HG02938 (cell line): ENCODE measurements around the gene KLF16.
A peak's percentile ranks its signal among the peaks of the same experiment; 100 is the strongest.
"Not testable (repeated sequence)": the region's sequence is repeated elsewhere in the genome, so short reads cannot be mapped to it uniquely, and the experiment has no call there.

Experiments used
- ATAC-seq: cut with Tn5 transposase; IDR thresholded peaks from one replicate; pipeline ENCODE4 v1.9.1; 2021; ENCODE audit warnings: mild to moderate bottlenecking, moderate library complexity; ENCODE audit not compliant: unreplicated experiment

Gene KLF16

DNA sequence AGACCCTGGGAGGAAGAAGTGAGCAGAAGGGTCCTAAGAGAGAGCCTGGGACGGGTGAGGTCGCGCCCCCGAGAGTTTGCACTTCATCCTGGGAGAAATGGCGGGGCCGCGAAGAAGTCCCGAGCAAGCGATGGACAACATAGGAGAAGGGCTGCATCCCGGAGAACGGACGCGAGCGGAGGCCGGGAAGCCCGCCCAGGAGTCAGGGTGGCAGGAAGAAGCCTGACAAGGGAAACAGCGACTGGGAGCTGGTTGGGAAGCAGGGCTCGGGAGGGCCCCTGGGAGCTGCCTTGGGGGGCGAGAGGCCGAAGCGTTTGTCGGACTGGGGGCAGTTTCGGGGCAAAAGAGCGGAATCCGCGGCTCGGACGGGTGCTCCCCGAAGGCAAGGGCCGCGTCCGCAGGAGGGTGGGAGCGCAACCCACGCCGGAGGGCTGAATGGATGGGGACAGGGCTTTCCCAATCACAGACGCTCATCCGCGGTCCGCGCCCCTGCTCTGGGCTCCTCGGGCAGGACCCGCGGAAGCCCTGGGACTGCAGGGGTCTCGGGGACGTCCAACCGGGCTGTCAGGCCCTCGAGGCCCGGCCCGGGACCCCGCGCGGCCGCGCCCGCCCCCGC, 21.4 kb upstream of the KLF16 start:
- ATAC-seq: peak; percentile 15

DNA sequence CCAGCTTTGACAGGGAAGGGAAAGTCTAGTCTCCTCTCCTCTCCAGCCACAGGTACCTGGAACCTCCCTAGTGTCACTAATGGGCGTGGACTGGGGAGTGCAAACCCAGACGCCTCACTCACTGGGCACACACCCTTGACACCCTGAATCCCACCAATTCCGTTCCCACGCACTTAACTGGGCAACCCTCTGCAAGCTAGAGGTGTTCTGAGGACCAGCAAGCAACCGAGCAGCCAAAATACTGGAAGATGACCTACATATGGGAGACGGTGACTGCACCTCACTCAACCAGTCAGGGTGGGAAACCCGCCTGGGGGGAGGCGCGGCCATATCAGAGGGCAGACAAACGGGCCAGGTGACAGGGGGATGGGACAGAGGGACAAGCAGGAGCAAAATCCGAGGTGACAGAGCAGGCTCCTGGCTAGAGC, 20.9 kb upstream of the KLF16 start:
- no peak for ATAC-seq

DNA sequence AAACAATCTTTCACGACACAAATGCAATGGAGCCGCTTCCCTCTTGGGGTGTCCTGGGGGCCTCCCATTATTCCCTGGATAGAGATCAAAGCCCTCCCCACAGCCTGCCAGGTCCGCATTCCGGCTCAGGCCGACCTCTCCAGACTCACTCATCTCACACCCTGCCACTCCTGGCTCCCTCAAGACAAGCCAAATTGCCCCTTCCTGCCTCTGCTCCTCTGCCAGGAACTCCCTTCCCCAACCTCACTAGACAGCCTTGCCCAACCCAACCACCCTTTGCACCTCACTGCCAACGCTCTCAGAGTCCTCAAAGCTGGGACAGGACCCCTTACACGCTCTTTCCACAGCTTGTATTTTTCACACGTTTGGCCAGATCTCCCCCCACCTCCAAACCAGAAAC, 20.4 kb upstream of the KLF16 start:
- ATAC-seq: no peak

DNA sequence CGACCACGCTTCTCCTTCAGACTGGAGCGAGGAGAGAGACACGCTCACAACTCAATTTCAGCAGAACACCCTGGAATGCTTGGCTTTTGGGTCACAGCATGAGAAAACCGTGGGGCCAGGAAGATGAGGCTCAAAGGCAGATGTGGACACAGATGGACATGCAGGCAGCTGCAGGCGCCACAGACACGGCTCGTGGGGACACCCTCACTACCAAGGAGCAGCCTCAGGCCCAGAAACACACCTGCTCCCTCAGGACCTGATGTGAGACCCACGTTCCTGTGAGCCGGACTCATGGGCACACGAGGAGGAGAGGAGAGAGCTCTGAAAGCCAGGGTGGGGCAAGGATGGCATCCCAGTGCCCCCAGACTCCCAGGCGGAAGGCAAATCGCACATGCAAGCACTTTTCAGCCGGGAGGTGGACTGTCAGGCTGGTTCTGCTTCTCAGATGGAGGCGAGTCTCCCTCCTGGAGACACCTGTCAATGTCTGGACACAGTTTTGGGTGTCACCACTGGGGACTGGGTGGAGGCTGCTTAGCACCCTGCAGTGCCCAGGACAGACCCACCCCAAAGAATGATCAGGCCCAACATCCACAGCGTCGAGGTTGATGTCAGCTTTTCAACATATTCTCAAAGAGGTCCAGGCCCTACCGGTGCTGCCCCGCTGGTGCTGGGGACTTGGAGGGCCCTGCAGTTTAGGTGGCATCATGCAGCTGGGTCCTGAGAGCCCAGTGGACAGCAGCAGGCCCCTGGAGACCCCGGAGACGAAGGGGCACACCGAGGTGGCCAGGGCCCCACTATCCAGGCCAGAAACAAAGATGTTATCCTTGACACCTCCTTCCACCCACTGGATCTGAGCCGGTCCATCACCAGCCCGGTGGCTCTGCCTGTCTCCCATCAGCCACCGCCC, 19.7 kb upstream of the KLF16 start:
- no peak for ATAC-seq

DNA sequence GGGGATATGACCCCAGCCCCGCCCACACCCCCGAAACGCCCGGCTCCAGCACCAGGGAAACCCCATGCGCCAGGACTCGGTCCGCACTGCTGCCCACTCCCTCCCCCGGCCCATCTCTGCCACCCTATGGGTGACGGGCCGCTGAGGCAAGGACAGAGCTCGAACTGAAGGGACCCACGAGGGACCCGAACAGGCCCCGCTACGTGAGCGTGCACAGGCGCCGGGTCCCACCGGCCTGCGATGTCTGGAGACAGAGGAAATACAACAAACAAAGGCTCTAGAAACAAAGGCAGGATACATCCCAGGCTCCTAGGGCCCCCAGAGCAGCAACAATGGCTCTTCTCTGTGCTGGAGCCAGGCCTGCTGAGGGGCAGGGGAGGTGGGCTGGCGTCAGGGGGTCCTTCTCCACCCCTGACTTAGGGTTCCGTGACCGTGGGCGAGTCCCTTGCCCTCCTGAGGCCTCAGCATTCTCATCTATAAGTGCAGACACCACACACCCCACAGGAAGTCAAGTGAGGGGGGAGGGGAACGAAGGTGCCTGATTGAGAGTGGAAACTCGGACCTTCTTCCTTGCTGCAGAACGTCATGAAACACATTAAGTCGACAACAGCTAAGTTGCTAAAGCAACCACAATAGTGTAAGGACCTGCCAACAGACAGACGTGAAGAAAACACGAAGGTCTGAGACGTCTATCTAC, 18.9 kb upstream of the KLF16 start:
- ATAC-seq: no peak

DNA sequence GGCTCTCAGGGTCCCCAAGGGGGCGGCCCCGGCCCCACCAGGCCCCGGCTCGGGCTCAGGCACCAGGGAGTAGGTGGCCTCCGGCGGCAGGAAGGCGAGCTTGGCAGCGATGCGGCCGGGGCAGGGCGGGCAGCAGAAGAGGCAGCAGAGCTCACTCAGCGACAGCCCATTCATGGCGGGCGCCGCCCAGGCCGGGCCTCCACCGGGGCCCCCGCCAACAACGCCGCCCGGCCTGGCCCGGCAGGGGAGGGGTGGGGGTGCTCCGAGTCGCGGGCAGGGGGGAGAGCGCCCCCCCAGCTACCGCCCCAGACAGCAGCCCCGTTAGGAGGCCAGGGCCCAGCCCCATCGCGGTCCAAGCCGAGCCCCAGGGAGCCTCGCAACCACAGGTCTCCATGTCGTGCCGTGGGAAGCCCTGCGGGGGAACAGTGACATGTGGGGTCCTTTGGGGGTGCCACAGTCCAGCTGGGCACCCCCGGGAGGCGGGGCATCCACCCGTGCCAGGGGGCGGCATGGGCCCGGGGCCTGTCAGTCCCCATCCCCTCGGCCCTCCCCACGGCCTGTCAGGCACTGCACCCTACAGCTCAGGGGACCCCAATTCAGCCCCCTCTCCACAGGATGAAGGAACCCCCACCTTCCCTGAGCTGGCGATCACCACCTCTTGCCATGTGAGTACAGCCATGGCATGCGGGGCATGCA, 18.2 kb upstream of the KLF16 start:
- not testable (repeated sequence) for ATAC-seq

DNA sequence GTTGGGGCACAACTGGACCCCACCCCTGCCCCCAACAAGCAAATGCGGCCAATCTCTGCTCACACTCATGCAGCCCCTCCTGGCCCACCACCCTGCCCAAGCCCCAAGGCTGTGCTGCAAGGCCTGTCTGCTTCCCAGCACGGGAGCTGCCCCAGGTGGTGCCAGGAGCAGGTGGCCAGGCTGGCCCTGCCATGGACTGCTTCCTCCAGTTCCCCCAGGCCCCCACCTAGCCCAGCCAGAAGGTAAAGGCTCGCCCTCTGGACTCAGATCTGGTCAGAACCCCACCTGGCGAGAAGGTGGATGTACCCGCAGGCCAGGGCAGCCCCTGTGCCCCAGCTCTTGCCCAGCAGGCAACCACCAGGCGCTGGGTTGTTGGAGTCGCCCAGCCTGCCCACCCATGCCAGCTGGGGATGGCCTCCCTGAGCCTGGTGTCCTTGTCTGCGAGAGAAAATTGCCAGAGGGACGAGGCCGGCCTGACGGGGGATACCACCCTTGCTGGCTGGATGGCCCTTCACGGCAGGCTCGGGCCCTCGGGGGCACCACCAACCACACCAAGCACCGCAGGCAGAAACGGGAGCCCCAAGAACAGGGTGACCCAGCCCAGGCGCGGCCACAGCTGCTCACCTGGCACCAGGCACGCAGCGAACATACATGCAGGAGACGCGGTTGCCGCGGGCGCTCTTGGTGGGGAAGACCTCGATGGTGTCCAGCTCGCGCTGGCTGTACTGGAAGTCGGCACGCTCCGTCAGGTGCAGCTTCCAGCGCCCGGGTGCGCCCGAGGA, 17.4 kb upstream of the KLF16 start:
- no peak for ATAC-seq

DNA sequence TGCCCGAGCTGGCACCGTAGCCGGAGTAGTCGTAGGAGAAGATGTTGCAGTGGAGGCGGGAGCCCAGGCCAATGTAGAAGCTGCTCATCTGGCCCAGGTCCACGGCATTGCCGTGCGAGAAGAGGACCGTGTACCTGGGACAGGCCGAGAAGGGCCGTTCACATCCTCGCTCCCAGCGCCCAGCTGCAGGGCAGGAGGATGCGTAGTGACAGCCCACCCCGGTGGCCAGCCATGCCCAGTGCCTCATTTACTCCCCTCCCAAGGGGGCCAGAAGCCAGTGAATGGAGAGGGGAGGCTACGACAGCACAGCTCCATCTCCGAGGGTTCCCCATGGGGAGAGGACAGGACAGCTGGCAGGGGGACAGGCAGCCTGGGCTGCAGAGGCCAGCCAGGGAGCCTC, 16.6 kb upstream of the KLF16 start:
- not testable (repeated sequence) for ATAC-seq

DNA sequence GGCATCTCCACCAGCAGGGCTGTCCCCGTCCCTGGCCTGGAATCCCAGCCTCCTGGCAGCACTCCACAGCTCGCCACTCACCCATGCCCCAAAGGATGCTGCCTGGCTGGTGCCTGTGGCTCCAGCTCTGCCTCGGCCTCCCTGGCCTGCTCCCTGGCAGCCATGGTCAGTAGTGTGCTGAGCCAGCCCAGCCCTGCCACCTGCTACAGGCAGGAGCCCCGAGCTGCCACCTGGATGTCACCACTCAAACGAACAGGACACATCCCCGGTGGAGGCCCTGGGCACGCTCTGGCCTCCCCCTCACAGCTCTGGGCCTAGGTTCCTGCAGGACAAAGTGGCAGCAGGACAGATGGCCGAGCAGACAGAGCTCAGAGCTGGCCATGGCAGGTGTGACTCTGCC, 15.2 kb upstream of the KLF16 start:
- ATAC-seq: not testable (repeated sequence)

DNA sequence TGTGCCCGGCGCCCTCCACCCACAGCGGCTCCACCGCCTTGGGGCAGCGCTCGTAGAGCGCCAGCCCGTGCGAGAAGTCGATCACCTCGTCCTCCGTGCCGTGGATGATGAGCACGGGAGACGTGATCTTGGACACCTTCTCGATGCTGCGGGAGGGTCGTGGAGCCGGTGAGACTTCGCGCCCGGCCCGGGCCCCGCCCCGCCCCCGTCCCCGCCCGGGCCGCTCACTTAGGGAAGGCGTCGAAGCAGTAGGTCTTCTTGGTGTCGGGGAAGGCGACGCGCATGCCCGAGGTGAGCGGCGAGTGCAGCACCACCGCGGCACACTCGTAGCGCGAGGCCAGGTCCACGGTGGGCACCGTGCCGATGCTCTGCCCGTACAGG, 13.9 kb upstream of the KLF16 start:
- not testable (repeated sequence) for ATAC-seq

DNA sequence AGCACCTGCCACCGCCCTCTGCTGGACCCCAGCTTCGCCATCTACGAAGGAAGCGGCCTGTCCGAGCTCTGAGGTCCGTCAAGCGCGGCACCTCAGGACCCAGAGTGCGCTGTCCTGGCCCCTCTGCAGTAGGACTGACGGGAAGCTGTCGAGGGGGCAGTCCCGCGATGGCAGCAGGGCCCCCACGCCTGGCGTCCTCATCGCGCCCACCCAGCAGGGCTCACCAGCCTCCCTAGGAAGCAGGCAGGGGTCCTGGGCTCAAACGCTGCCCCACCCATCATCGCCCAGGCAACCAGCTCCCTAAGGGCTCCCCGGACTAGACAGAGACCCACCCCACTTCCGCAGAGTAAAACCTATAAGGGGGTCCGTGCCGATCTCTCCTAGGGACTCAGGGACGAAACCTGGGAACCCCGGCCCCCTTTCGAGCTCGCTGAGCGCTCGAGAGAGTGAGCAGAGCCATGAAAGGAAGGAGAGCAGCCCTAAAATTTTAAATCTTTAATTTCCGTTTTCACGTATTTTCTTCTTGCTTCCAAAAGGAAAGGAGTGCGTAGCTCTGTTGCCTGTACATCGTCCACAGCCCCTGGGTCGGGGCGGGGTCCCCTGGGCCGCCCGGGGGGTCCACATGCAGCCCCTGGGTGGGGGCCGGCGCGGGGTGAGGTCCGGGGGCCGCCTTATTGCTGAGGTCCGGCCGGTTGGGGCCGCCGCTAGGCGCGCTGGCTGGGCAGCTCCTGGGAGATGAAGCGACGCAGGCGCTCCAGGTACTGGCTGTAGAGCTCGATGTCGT, 13.3 kb upstream of the KLF16 start:
- ATAC-seq: peak; percentile 10

DNA sequence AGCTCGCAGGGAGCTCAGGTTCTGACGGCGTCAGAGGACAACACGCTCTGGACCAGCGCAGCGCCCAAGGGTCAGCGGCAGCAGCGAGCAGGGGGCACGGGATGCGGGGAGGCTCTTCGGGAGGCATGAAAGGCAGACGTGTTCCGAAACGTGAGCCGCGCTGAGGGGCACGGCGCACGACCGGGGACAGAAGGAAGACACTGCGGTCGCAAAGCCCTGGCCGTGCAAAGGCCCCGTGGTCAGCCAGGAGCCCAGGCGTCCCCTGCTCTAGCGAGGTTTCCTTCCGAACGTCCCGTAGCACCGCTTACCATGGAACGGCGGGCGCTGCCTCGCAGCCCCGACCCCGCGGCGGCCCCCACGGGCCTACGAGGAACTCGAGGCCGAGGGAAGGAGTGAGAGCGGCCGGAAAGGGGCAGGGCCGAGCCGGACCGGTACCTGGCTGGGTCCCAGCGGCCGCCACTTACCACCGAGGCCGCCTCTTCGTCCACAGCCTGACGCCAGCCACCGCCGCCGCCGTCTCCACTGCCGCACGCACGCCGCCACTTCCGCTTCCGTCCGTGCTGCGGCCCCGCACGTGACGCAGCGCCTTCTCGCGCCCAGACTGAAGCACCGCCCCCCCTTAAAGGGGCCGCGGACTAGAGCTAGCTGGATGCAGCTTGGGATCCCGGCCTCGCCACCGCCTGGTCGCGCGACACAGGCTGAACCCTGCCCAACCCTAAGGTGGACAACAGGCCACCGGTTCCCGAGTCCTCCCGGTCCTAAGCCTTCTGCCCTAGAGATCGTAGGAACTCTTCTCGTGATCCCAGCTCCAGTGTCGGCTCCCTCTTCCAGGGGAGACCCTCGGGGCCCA, 12.5 kb upstream of the KLF16 start:
- ATAC-seq: peak; percentile 77

DNA sequence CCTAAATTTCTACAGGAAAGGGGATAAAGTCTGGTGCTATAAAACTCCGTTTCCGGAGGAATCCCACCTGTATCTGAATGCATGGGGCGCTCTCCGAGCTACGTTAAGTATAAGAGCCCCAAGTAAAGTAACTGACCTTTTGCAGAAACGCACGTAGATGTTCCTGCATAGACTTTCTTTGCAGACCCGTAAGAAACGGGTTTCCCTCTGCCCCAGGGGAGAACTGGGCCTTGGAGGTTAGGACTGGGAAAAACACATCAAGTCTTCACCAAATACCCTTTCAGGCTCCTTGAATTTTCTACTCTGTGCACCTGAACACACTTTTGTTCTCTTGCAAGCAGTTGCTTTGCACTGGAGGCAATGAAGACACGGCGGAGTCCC, 11.9 kb upstream of the KLF16 start:
- ATAC-seq: not testable (repeated sequence)

DNA sequence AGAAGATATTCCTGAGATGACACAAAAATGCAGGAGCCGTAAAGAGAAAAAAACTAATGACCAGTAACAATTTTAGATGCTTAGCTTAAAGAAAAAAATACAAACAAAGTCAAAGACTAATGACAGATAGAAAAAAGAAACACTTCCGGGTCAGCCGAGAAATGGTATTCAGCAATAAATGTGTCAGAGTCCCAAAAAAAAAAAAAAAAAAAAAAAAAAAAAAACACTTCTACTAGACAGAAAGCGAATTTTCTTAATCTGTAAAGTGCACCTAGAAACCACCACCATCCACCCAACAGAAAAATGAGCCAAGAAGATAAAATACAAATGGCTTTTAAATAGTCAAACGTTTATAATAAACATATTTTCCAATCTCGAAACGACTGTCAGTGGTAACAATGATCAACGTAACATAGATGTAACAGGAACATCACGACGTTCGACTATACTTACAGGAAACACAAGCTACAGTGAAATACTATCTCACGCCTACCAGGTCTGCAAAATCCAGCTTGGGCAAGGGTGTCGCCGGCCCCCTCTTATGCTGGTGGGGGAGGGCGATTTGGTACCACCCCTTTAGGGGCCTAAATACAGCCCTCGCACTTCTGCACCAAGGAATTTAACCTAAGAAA, 11.3 kb upstream of the KLF16 start:
- ATAC-seq: no peak

DNA sequence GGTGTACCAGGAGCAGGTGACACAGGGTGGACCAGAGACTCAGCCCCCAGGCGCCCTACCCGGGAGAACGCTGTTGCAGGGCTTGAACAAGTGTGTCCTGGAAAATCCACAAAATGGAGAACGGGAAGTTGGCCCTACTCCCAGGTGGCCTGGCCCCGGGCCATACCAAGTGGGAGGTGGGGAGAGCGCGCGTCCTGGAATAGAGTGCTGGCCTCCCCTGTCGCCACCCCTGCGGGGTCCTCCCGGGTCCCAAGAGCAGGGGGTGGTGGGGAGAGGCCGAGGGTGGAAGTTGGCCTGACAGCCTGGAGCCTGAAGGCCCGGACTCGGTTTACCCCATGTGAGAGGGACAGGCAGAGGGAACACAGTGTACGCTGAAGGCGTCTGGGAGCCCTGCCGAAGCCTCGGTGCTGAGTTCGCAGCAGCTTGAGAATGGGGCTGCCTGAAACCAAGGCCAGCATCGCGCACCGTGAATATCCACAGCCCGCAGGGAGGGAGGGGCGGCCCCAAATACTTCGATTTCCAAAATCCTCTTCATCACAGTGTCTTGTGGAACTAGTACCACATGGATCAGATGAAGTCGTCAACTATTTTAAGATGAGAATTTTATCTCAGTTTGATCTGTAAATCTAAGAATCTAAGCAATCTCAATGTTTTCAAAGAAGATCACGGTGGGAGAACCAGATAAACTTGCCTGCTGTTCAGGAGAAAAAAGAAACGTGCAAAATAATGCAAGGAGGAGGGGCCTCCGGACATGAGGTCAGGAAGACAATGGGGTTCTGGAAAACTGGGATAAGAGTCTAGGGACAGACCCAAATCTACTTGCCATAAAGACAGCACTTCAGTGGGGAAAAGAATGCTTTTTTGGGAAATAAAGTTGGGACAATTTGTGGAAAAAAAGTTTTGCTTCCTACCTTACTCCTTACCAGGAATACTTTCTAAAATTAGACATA, 10.4 kb upstream of the KLF16 start:
- ATAC-seq: no peak

DNA sequence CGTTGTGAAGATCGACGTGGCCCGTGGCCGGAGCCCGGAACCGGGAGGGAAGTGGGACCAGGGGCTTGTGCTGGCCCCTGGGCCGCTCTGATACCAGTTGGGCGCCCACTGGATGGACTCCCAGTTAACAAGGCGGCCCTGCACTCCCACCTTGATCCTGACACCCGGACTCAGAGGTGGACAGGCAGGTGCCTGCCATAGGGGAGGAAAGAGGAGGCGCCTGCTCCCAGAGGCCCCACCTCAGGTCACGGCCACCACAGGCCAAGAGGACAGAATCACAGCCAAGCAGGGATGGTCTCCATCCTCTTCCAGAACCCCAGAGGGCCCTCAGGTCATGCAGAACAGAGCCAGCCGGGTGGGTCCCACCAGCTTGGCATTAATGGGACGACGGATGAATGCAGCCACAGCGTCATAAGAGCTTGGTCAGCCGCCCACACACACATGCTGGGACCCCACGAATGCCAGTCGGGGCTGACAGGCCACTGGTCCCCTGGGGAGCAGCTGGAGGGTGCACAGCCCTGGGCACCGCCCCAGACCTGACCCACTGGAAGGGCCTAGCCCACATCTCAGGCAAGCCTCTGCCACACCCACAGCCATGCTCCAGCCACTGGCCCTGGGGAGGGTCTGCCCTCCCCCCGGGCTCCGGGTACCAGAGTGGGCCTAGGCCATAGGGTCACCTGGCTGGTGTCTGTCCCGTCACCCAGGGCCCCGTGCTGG, 9.6 kb upstream of the KLF16 start:
- ATAC-seq: no peak

DNA sequence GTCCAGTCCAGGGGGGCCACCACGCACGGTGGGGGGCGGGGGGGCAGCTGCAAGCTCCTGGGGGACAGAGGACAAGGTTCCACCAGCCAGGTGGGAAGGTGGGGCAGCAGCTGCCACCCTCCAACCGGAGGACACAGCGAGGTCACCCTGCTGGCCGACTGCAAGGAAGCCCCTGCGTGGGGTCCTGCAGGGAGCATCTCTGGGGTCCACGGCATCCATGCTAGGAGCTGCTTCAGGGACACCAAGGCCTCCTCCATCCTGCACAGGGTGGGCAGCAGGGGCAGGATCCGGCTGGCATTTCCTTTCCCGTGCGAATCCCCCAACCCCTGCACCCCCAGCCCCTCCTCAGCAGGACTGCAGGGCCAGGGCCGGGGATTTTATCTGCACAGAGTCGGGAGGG, 8.3 kb upstream of the KLF16 start:
- ATAC-seq: no peak
